Measurements from ENCODE around the gene JCAD. TPM values are rescaled to one million over a fixed set of nuclear protein-coding genes. Genes with fewer than 3 reads are reported as not detected.
"Not testable (repeated sequence)": the region's sequence is repeated elsewhere in the genome, so short reads cannot be mapped to it uniquely, and the experiment has no call there.

The JCAD gene
- total and polyA plus RNA-seq, 7 donors, result 4.3 to 22.5 (median 10.9) TPM

DNA sequence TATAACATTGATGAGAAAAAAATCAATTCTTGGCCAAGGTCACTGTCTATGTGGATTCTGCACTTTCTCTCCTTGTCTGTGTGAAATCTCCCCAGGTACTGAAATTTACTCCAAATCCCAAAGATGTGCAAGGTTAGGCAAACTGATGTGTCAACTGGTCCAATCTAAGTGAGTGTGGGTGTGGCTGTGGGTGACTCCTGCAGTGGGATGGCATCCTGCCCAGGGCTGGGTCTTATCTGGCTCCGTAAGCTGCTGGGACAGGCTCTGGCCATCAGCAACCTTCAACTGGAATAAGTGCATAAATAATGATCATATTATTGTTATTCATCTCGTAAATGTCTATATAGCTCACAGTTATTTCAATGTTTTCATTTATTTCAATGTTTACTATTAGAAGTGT, 79.3 kb downstream of the JCAD start:
- intact Hi-C loops (cut with DNase I), result no loop called here
- Histone ChIP-seq H3K9me3 (peaks cover 3% of the 10 kb centered on the region), H3K27ac (no peak overlapping the region), H3K36me3 (ENCODE audit: insufficient read depth in 1 of 2, low read depth in 1 of 2) (no peaks in the 10 kb centered on the region), H3K4me1 (peaks cover 4% of the 10 kb centered on the region), H3K27me3 (ENCODE audit: insufficient read depth in 3 of 3, low read length in 2 of 3) (no peaks in the 10 kb centered on the region), H3K4me3 (no peak overlapping the region)
- ATAC-seq (peak in 1 of 4 donors; percentile 46), DNase-seq (peak in 1 of 2 donors; percentile 37)
- TF ChIP-seq, protein P1, sequence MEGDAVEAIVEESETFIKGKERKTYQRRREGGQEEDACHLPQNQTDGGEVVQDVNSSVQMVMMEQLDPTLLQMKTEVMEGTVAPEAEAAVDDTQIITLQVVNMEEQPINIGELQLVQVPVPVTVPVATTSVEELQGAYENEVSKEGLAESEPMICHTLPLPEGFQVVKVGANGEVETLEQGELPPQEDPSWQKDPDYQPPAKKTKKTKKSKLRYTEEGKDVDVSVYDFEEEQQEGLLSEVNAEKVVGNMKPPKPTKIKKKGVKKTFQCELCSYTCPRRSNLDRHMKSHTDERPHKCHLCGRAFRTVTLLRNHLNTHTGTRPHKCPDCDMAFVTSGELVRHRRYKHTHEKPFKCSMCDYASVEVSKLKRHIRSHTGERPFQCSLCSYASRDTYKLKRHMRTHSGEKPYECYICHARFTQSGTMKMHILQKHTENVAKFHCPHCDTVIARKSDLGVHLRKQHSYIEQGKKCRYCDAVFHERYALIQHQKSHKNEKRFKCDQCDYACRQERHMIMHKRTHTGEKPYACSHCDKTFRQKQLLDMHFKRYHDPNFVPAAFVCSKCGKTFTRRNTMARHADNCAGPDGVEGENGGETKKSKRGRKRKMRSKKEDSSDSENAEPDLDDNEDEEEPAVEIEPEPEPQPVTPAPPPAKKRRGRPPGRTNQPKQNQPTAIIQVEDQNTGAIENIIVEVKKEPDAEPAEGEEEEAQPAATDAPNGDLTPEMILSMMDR (IDR thresholded peaks at IDR 0.05), result no peak
- 90 to 97% (median 92%) methylated on average over 2 of the region's 2 CpGs for WGBS, 3 donors

DNA sequence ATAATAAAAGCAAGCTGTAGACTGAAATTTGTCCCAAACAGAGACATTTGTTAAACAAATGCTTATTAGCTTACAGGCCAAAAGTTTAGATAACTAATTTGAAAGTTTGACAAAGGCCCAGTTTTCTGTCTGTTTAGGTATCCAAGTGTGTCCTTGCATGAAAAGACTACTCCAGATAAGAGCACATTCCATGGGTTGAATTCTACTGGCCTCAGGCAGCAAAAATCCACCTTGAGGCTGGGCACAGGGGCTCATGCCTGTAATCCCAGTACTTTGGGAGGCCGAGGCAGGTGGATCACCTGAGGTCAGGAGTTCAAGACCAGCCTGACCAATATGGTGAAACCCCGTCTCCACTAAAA, 80.0 kb downstream of the JCAD start:
- ATAC-seq; H3K36me3 ChIP-seq (ENCODE audit: insufficient read depth in 1 of 2, low read depth in 1 of 2); H3K9me3 ChIP-seq; DNase-seq; H3K27ac ChIP-seq; H3K4me1 ChIP-seq; H3K4me3 ChIP-seq; intact Hi-C loops (cut with DNase I); H3K27me3 ChIP-seq (ENCODE audit: insufficient read depth in 3 of 3, low read length in 2 of 3): not testable (repeated sequence)
- WGBS, 3 donors, result 83 to 86% (median 85%) methylated on average over 2 of the region's 2 CpGs

DNA sequence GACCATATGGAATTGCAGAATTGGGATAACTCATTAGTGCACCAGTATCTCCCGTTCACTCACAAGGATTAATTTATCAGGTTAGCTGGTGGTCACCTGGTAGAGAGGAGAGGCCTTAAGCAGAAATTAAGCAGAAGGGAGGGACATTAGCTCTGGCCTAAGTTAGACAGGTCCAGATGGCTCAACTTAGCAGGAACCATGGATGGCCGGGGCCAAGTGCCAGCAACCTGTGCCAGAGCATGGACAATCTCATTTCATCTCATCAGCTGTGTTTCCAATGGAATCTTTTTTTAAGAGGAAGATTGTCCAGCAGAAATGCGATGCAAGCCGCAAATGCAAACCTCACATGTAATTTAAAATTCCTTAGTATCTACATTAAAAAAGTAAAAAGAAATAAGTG, 82.2 kb downstream of the JCAD start:
- DNase-seq (no peak), ATAC-seq (peak in 1 of 4 donors; percentile 29)
- 31 to 51% (median 43%) methylated on average over 4 of the region's 4 CpGs for WGBS, 3 donors
- Histone ChIP-seq H3K27ac (no peak overlapping the region), H3K4me1 (peaks cover 4% of the 10 kb centered on the region), H3K9me3 (no peaks in the 10 kb centered on the region), H3K27me3 (ENCODE audit: insufficient read depth in 3 of 3, low read length in 2 of 3) (no peaks in the 10 kb centered on the region), H3K4me3 (no peak overlapping the region), H3K36me3 (ENCODE audit: insufficient read depth in 1 of 2, low read depth in 1 of 2) (no peaks in the 10 kb centered on the region)
- intact Hi-C loops (cut with DNase I), result no loop called here
- TF ChIP-seq, protein P1 (IDR thresholded peaks at IDR 0.05), result no peak

DNA sequence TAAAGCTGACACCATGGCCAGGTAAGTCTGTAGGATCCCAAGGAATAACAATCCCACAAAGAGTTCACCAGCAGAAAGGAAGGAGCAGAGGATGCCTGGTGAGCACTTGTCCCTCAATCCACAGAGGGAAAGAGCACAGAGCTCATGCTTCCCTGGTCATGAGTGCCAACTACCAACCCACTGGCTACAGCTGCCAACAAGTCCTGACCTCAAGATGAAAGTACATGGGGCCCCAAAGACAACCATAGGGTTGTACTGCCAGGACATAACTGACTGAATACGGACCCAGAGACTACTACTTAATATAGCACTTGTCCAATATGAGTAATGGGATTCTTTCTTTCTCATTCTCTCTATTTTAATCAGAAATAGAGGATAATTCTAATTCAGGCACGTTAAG, 83.3 kb downstream of the JCAD start:
- DNase-seq (no peak), ATAC-seq (peak in 1 of 4 donors; percentile 22)
- WGBS, 3 donors, result 39 to 83% (median 45%) methylated on average over 2 of the region's 2 CpGs
- no peaks in the 10 kb centered on the region for H3K36me3 ChIP-seq (ENCODE audit: insufficient read depth in 1 of 2, low read depth in 1 of 2)
- TF ChIP-seq, protein P1 (IDR thresholded peaks at IDR 0.05), result no peak
- no peaks in the 10 kb centered on the region for H3K27me3 ChIP-seq (ENCODE audit: insufficient read depth in 3 of 3, low read length in 2 of 3)
- no peak overlapping the region for H3K27ac ChIP-seq
- H3K4me3 ChIP-seq, result no peak overlapping the region
- no peaks in the 10 kb centered on the region for H3K9me3 ChIP-seq
- intact Hi-C loops (cut with DNase I), result no loop called here
- peaks cover 4% of the 10 kb centered on the region for H3K4me1 ChIP-seq

DNA sequence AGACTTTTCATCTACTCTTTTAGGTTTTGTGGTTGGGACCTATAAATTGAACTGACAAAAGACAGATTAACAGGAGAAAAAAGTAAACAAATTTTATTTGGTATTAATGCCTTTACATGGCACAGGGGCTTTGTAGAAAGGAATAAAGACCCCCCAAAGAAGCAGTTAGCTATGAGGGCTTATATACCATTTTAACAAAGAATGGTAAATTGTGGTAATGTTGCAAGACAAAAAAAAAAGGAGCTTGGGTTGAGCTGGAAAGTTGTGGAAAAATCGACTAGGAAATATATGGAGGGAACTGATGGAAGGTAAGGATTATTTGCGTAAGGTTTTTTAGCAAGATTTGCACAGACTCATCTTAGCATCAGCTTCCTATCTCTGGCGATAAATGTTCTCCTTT, 84.6 kb downstream of the JCAD start:
- TF ChIP-seq, protein P1 (IDR thresholded peaks at IDR 0.05), result no peak
- DNase-seq (no peak), ATAC-seq (no peak)
- no peak overlapping the region for H3K4me3 ChIP-seq
- H3K36me3 ChIP-seq (ENCODE audit: insufficient read depth in 1 of 2, low read depth in 1 of 2), result no peaks in the 10 kb centered on the region
- WGBS, 3 donors, result 57 to 93% (median 91%) methylated on average over 3 of the region's 3 CpGs
- no peaks in the 10 kb centered on the region for H3K9me3 ChIP-seq
- H3K27ac ChIP-seq, result no peak overlapping the region
- peaks cover 14% of the 10 kb centered on the region for H3K4me1 ChIP-seq
- no peaks in the 10 kb centered on the region for H3K27me3 ChIP-seq (ENCODE audit: insufficient read depth in 3 of 3, low read length in 2 of 3)
- intact Hi-C loops (cut with DNase I), result no loop called here
